Measurements from ENCODE around the gene SELENOW. TPM values are rescaled to one million over a fixed set of nuclear protein-coding genes. Genes with fewer than 3 reads are reported as not detected.

Gene SELENOW
- total and polyA plus RNA-seq, 2 donors from 2014 or later: 254 to 530 TPM

GRCh38 chr19:47826800-47827199 lies 48.3 kb downstream of the SELENOW start:
- DNase-seq: no peak
- Histone ChIP-seq H3K27ac (ENCODE audit: low read depth in 2 of 2, low read length in 2 of 2) (no peak overlapping the region), H3K4me1 (ENCODE audit: control insufficient read depth in 2 of 3, insufficient read depth in 2 of 3, low read depth in 1 of 3, low read length in 3 of 3) (no peaks in the 10 kb centered on the region), H3K36me3 (ENCODE audit: control insufficient read depth in 2 of 3, insufficient read depth in 3 of 3, low read length in 3 of 3) (no peaks in the 10 kb centered on the region), H3K9ac (ENCODE audit: low read length in 3 of 3) (no peak overlapping the region), H3K4me3 (ENCODE audit: low read length in 3 of 3) (no peak overlapping the region), H3K9me3 (ENCODE audit: control insufficient read depth in 2 of 3, insufficient read depth in 1 of 3, low read length in 3 of 3) (peaks cover 0 to 6% (median 0%) of the 10 kb centered on the region in 3 donors), H3K27me3 (ENCODE audit: control insufficient read depth, insufficient read depth, low read length) (no peaks in the 10 kb centered on the region)
- intact Hi-C loops (cut with DNase I): no loop called here
- TF ChIP-seq CTCF (IDR thresholded peaks at IDR 0.05; ENCODE audit: borderline replicate concordance, extremely low read depth, insufficient read depth): no peak
- no peak for FAIRE-seq

GRCh38 chr19:47832723-47833122 lies 54.2 kb downstream of the SELENOW start:
- DNase-seq (no peak), FAIRE-seq (no peak)
- intact Hi-C loops (cut with DNase I): no loop called here
- no peaks in the 10 kb centered on the region for H3K27me3 ChIP-seq (ENCODE audit: control insufficient read depth, insufficient read depth, low read length)
- no peak overlapping the region for H3K27ac ChIP-seq (ENCODE audit: low read depth in 2 of 2, low read length in 2 of 2)
- no peaks in the 10 kb centered on the region for H3K4me1 ChIP-seq (ENCODE audit: control insufficient read depth in 2 of 3, insufficient read depth in 2 of 3, low read depth in 1 of 3, low read length in 3 of 3)
- H3K9me3 ChIP-seq (ENCODE audit: control insufficient read depth in 2 of 3, insufficient read depth in 1 of 3, low read length in 3 of 3): no peaks in the 10 kb centered on the region
- no peaks in the 10 kb centered on the region for H3K36me3 ChIP-seq (ENCODE audit: control insufficient read depth in 2 of 3, insufficient read depth in 3 of 3, low read length in 3 of 3)
- TF ChIP-seq CTCF (IDR thresholded peaks at IDR 0.05; ENCODE audit: borderline replicate concordance, extremely low read depth, insufficient read depth): no peak
- no peak overlapping the region for H3K4me3 ChIP-seq (ENCODE audit: low read length in 3 of 3)
- no peak overlapping the region for H3K9ac ChIP-seq (ENCODE audit: low read length in 3 of 3)

Other genes starting within 250 kb of the SELENOW start
- gene ZNF541, start 205.6 kb upstream of the SELENOW start, total RNA-seq: 0.69 TPM
- gene ZNF541, start 205.6 kb upstream of the SELENOW start, polyA plus RNA-seq (ENCODE audit: insufficient read depth, low read depth, low replicate concordance): 0.86 TPM
- 14.7 TPM for gene BICRA, start 169.6 kb upstream of the SELENOW start, total RNA-seq
- 3.2 TPM for gene BICRA, start 169.6 kb upstream of the SELENOW start, polyA plus RNA-seq (ENCODE audit: insufficient read depth, low read depth, low replicate concordance)
- 105 TPM for gene EHD2, start 65.3 kb upstream of the SELENOW start, total RNA-seq
- 19.4 TPM for gene EHD2, start 65.3 kb upstream of the SELENOW start, polyA plus RNA-seq (ENCODE audit: insufficient read depth, low read depth, low replicate concordance)
- gene NOP53, start 33.2 kb upstream of the SELENOW start, total RNA-seq: 305 TPM
- 258 TPM for gene NOP53, start 33.2 kb upstream of the SELENOW start, polyA plus RNA-seq (ENCODE audit: insufficient read depth, low read depth, low replicate concordance)
- gene TPRX1, start 25.8 kb downstream of the SELENOW start, total RNA-seq: not detected
- gene TPRX1, start 25.8 kb downstream of the SELENOW start, polyA plus RNA-seq (ENCODE audit: insufficient read depth, low read depth, low replicate concordance): not detected
- gene CRX, start 43.2 kb downstream of the SELENOW start, total RNA-seq: not detected
- not detected for gene CRX, start 43.2 kb downstream of the SELENOW start, polyA plus RNA-seq (ENCODE audit: insufficient read depth, low read depth, low replicate concordance)
- gene TPRX2, start 80.5 kb downstream of the SELENOW start, total RNA-seq: not detected
- not detected for gene TPRX2, start 80.5 kb downstream of the SELENOW start, polyA plus RNA-seq (ENCODE audit: insufficient read depth, low read depth, low replicate concordance)
- gene SULT2A1, start 107.6 kb downstream of the SELENOW start, total RNA-seq: not detected
- gene SULT2A1, start 107.6 kb downstream of the SELENOW start, polyA plus RNA-seq (ENCODE audit: insufficient read depth, low read depth, low replicate concordance): not detected
- gene BSPH1, start 213.5 kb downstream of the SELENOW start, total RNA-seq: not detected
- gene BSPH1, start 213.5 kb downstream of the SELENOW start, polyA plus RNA-seq (ENCODE audit: insufficient read depth, low read depth, low replicate concordance): not detected
- gene ELSPBP1, start 215.9 kb downstream of the SELENOW start, total RNA-seq: not detected
- gene ELSPBP1, start 215.9 kb downstream of the SELENOW start, polyA plus RNA-seq (ENCODE audit: insufficient read depth, low read depth, low replicate concordance): not detected

Data from kidney (tissue), 14 donors.